ENCODE measurements around the gene CCL26. TPM values are rescaled to one million over a fixed set of nuclear protein-coding genes. Genes with fewer than 3 reads are reported as not detected.

CCL26 gene
- total and polyA plus RNA-seq, 9 of the 15 experiments (the other 6 are each of a cell fraction or from before 2014, with no cell fraction given), result 2.3 to 26.8 (median 8.4) TPM

DNA sequence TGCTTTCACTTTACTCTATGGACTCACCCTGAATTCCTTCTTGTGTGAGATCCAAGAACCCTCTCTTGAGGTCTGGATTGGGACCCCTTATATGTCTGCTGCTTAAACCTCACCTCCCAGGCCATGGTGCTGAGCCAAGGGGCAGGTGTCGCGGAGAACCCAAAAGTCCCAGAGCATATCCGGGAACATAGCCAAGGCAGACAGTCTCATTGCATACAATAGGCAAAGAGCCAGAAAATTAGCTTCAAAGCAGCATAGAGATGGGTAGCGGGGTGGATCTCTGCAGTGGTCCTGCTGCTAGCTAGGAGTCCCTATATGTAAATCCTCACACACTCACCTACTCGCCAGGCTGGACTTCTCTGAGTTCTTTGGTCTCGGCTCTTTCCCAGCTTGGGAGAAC is 36.1 kb upstream of the CCL26 start:
- Histone ChIP-seq H3K4me3 (no peak overlapping the region), H3K9ac (ENCODE audit: insufficient read depth in 1 of 2, low read depth in 2 of 2, low read length in 2 of 2) (no peak overlapping the region), H3K27ac (ENCODE audit: extremely low read depth, low read depth, low read length) (no peak overlapping the region), H3K4me2 (ENCODE audit: insufficient read depth, low read length) (no peak overlapping the region), H4K20me1 (replicated peaks; ENCODE audit: control insufficient read depth, insufficient read depth, low read length) (no peaks in the 10 kb centered on the region), H3K4me1 (replicated peaks in 1 of 2; ENCODE audit: control insufficient read depth in 2 of 2, insufficient read depth in 2 of 2, low read length in 2 of 2) (peaks cover 3 to 4% of the 10 kb centered on the region in 2 experiments; a peak in 2 of 5 replicates), H3K9me1 (ENCODE audit: control insufficient read depth, insufficient read depth, low read length) (peaks cover 1% of the 10 kb centered on the region), H2AFZ (ENCODE audit: low read depth, low read length) (peak overlapping the region; percentile 65), H3K36me3 (ENCODE audit: control insufficient read depth, insufficient read depth, low read length) (no peaks in the 10 kb centered on the region), H3K79me2 (ENCODE audit: control insufficient read depth, insufficient read depth, low read length) (no peaks in the 10 kb centered on the region), H3K9me3 (replicated peaks; ENCODE audit: control insufficient read depth, insufficient read depth, low read depth, low read length) (peaks cover 7% of the 10 kb centered on the region), H3K27me3 (ENCODE audit: control insufficient read depth in 2 of 2, insufficient read depth in 2 of 2, low read length in 2 of 2) (no peaks in the 10 kb centered on the region)
- in situ Hi-C loops (cut with MboI) (no loop called here), intact Hi-C loops (cut with micrococcal nuclease) (no loop called here)
- 63% methylated on average over 6 of the region's 6 CpGs for WGBS (ENCODE audit: insufficient coverage, low coverage, missing lambda C conversion rate)
- ATAC-seq (no peak), FAIRE-seq (no peak), DNase-seq (ENCODE audit: extremely low read depth in 1 of 4, low spot score in 3 of 4) (no peak)
- TF ChIP-seq NFIC (IDR thresholded peaks at IDR 0.05) (peak; percentile 54), NR2F6 (CRISPR knock-in tag; IDR thresholded peaks at IDR 0.05) (no peak)
- ChIA-PET POLR2A (no interaction called here), CTCF (ENCODE audit: low intra/inter-chr PET ratio) (no interaction called here)
- no TSS peak for BruUV-seq (replicated peaks)

DNA sequence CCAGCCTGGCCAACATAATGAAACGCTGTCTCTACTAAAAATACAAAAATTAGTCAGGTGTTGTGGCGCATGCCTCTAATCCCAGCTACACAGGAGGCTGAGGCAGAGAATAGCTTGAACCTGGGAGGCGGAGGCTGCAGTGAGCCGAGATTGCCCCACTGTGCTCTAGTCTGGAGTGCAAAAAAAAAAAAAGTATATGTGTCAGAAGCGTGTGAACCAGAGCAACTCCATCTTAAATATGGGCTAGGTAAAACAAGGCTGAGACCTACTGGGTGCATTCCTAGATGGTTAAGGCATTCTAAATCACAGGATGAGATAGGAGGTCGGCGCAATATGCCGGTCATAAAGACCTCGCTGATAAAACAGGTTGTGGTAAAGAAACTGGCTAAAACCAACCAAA is 35.4 kb upstream of the CCL26 start:
- no peak overlapping the region for H3K4me2 ChIP-seq (ENCODE audit: insufficient read depth, low read length)
- H3K4me1 ChIP-seq (replicated peaks in 1 of 2; ENCODE audit: control insufficient read depth in 2 of 2, insufficient read depth in 2 of 2, low read length in 2 of 2), result peaks cover 3 to 4% of the 10 kb centered on the region in 2 experiments; a peak in 1 of 5 replicates
- TF ChIP-seq, protein P1, sequence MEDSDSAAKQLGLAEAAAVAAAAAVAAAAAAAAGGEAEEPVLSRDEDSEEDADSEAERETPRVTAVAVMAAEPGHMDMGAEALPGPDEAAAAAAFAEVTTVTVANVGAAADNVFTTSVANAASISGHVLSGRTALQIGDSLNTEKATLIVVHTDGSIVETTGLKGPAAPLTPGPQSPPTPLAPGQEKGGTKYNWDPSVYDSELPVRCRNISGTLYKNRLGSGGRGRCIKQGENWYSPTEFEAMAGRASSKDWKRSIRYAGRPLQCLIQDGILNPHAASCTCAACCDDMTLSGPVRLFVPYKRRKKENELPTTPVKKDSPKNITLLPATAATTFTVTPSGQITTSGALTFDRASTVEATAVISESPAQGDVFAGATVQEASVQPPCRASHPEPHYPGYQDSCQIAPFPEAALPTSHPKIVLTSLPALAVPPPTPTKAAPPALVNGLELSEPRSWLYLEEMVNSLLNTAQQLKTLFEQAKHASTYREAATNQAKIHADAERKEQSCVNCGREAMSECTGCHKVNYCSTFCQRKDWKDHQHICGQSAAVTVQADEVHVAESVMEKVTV (CRISPR knock-in tag; IDR thresholded peaks at IDR 0.05), result no peak
- TF ChIP-seq PTRF (tag; IDR thresholded peaks at IDR 0.05) (peak; percentile 75; the same call in 1 of the 2 replicates), PYGO2 (tag; IDR thresholded peaks at IDR 0.05) (peak; percentile 58; the same call in 1 of the 2 replicates)
- H3K27me3 ChIP-seq (ENCODE audit: control insufficient read depth in 2 of 2, insufficient read depth in 2 of 2, low read length in 2 of 2), result no peaks in the 10 kb centered on the region
- intact Hi-C loops (cut with micrococcal nuclease), result no loop called here
- WGBS (ENCODE audit: insufficient coverage, low coverage, missing lambda C conversion rate), result 46% methylated on average over 9 of the region's 9 CpGs
- ChIA-PET POLR2A (no interaction called here), CTCF (ENCODE audit: low intra/inter-chr PET ratio) (no interaction called here)
- H3K9ac ChIP-seq (ENCODE audit: insufficient read depth in 1 of 2, low read depth in 2 of 2, low read length in 2 of 2), result no peak overlapping the region
- H2AFZ ChIP-seq (ENCODE audit: low read depth, low read length), result no peak overlapping the region
- H3K4me3 ChIP-seq, result no peak overlapping the region
- H3K9me3 ChIP-seq (replicated peaks; ENCODE audit: control insufficient read depth, insufficient read depth, low read depth, low read length), result peaks cover 7% of the 10 kb centered on the region
- in situ Hi-C loops (cut with MboI), result no loop called here
- H3K27ac ChIP-seq (ENCODE audit: extremely low read depth, low read depth, low read length), result no peak overlapping the region
- H4K20me1 ChIP-seq (replicated peaks; ENCODE audit: control insufficient read depth, insufficient read depth, low read length), result no peaks in the 10 kb centered on the region
- DNase-seq (ENCODE audit: extremely low read depth in 1 of 4, low spot score in 3 of 4) (no peak), FAIRE-seq (no peak), ATAC-seq (no peak)
- no TSS peak for BruUV-seq (replicated peaks)
- H3K79me2 ChIP-seq (ENCODE audit: control insufficient read depth, insufficient read depth, low read length), result no peaks in the 10 kb centered on the region
- no peaks in the 10 kb centered on the region for H3K36me3 ChIP-seq (ENCODE audit: control insufficient read depth, insufficient read depth, low read length)
- H3K9me1 ChIP-seq (ENCODE audit: control insufficient read depth, insufficient read depth, low read length), result no peaks in the 10 kb centered on the region
